ENCODE data around the gene GNG2.

GNG2 gene

DNA sequence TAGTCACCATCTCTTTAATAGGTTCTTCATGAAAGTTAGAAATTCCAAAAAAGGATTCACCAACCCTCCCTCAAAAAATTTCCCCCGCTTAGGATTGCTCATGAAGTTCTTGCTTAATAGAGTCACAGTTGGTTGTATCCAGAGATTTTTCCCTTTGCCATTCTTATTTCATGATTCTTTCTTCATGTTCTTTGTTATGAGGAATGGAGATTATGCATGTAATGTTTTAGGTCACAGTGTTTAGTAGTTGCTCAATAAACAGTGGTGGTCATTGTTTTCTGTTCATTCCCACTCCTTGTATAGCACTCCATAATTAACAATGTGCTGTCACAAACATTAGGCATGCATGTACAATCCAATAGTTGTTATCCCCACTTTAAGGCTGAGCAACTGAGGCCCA is 77.7 kb downstream of the GNG2 start:
- Histone ChIP-seq H3K4me3 (ENCODE audit: low read depth, low read length) (no peak overlapping the region), H3K27ac (ENCODE audit: low read depth, low read length) (no peak overlapping the region), H2AFZ (ENCODE audit: low read length, unreplicated experiment) (no peak overlapping the region), H3K79me2 (ENCODE audit: control insufficient read depth, insufficient read depth, low read length, unreplicated experiment) (no peaks in the 10 kb centered on the region), H3K36me3 (ENCODE audit: insufficient read depth, low read length) (no peaks in the 10 kb centered on the region), H3K27me3 (ENCODE audit: insufficient read depth, low read length) (no peaks in the 10 kb centered on the region), H3K4me1 (ENCODE audit: control insufficient read depth, insufficient read depth, low read length, unreplicated experiment) (no peaks in the 10 kb centered on the region)

GRCh38 chr14:51938821-51939220 is 78.4 kb downstream of the GNG2 start:
- Histone ChIP-seq H3K36me3 (ENCODE audit: insufficient read depth, low read length) (no peaks in the 10 kb centered on the region), H3K4me1 (ENCODE audit: control insufficient read depth, insufficient read depth, low read length, unreplicated experiment) (no peaks in the 10 kb centered on the region), H3K79me2 (ENCODE audit: control insufficient read depth, insufficient read depth, low read length, unreplicated experiment) (no peaks in the 10 kb centered on the region), H3K4me3 (ENCODE audit: low read depth, low read length) (no peak overlapping the region), H3K27ac (ENCODE audit: low read depth, low read length) (no peak overlapping the region), H2AFZ (ENCODE audit: low read length, unreplicated experiment) (no peak overlapping the region), H3K27me3 (ENCODE audit: insufficient read depth, low read length) (no peaks in the 10 kb centered on the region)

DNA sequence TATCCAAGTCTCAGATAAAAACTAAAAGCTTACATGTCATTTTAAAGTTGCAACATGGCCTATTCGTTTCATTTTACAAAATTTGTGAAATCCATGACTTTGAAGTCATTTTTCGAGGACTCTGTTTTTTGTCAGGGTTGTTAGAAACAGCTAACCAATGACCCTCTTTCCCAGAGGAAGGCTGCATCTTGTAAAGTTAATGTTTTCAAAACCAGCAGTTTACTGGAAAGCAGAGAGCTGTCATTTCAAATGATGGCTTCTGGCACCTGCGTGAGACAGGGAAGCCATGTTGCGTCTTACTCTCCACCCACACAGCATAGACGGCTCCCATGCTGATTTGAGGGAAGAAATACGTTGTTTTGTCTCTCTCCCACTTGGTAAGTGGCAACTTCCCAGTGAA is 78.8 kb downstream of the GNG2 start:
- no peaks in the 10 kb centered on the region for H3K79me2 ChIP-seq (ENCODE audit: control insufficient read depth, insufficient read depth, low read length, unreplicated experiment)
- no peaks in the 10 kb centered on the region for H3K36me3 ChIP-seq (ENCODE audit: insufficient read depth, low read length)
- no peak overlapping the region for H3K27ac ChIP-seq (ENCODE audit: low read depth, low read length)
- H3K27me3 ChIP-seq (ENCODE audit: insufficient read depth, low read length), result no peaks in the 10 kb centered on the region
- H2AFZ ChIP-seq (ENCODE audit: low read length, unreplicated experiment), result no peak overlapping the region
- H3K4me1 ChIP-seq (ENCODE audit: control insufficient read depth, insufficient read depth, low read length, unreplicated experiment), result no peaks in the 10 kb centered on the region
- H3K4me3 ChIP-seq (ENCODE audit: low read depth, low read length), result no peak overlapping the region

GRCh38 chr14:51939755-51940301 is 79.4 kb downstream of the GNG2 start:
- Histone ChIP-seq H3K27me3 (ENCODE audit: insufficient read depth, low read length) (no peaks in the 10 kb centered on the region), H3K4me3 (ENCODE audit: low read depth, low read length) (no peak overlapping the region), H3K27ac (ENCODE audit: low read depth, low read length) (no peak overlapping the region)

DNA sequence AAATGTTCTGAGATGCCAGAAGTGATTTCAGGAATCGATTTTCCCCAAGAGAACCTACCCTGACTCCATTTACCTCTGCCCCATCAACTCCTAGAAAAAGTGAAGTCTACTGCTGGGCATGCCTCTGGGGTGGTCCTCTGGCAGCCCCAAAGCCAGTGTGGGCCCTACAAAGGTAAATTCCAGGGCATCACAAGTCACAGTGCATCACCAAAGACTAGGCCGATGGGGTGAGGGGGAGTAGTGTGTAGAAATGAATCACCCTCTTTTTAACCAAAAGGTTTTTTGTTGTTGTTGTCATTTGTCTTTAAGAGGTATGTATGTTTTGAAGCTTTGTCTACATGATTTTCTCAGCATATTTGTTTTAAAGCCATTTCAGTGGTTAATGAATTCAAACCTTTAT is 82.6 kb downstream of the GNG2 start:
- Histone ChIP-seq H3K4me3 (ENCODE audit: low read depth, low read length) (no peak overlapping the region), H3K79me2 (ENCODE audit: control insufficient read depth, insufficient read depth, low read length, unreplicated experiment) (no peaks in the 10 kb centered on the region), H3K4me1 (ENCODE audit: control insufficient read depth, insufficient read depth, low read length, unreplicated experiment) (no peaks in the 10 kb centered on the region), H3K27ac (ENCODE audit: low read depth, low read length) (no peak overlapping the region), H2AFZ (ENCODE audit: low read length, unreplicated experiment) (no peak overlapping the region), H3K27me3 (ENCODE audit: insufficient read depth, low read length) (no peaks in the 10 kb centered on the region), H3K36me3 (ENCODE audit: insufficient read depth, low read length) (no peaks in the 10 kb centered on the region)

More at GRCh38 chr14:51939755-51940301, 79.4 kb downstream of the GNG2 start:
- Histone ChIP-seq H3K4me1 (ENCODE audit: control insufficient read depth, insufficient read depth, low read length, unreplicated experiment) (no peaks in the 10 kb centered on the region), H3K36me3 (ENCODE audit: insufficient read depth, low read length) (no peaks in the 10 kb centered on the region), H3K79me2 (ENCODE audit: control insufficient read depth, insufficient read depth, low read length, unreplicated experiment) (no peaks in the 10 kb centered on the region), H2AFZ (ENCODE audit: low read length, unreplicated experiment) (no peak overlapping the region)

DNA sequence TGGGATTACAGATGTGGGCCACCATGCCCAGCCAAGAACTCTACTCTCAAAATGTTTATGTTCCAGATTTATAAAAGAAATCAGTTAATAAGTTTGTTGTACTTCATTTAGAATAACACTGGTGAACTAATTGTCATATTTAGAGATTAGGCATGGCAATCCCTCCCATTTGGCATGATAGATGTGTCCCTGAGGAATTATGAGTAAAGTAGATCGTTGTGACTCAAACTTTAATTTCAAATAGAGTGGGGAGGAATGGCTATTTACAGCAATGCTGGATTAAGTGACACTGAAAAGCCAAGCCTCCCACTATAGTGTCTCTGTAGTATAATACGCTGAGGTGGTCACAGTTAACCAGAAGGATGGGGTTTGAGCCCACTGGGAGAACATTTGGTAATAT is 89.6 kb downstream of the GNG2 start:
- no peak overlapping the region for H3K4me3 ChIP-seq (ENCODE audit: low read depth, low read length)
- peaks cover 10% of the 10 kb centered on the region for H3K4me1 ChIP-seq (ENCODE audit: control insufficient read depth, insufficient read depth, low read length, unreplicated experiment)
- no peak overlapping the region for H2AFZ ChIP-seq (ENCODE audit: low read length, unreplicated experiment)
- H3K27ac ChIP-seq (ENCODE audit: low read depth, low read length), result no peak overlapping the region
- no peaks in the 10 kb centered on the region for H3K79me2 ChIP-seq (ENCODE audit: control insufficient read depth, insufficient read depth, low read length, unreplicated experiment)
- H3K27me3 ChIP-seq (ENCODE audit: insufficient read depth, low read length), result no peaks in the 10 kb centered on the region
- no peaks in the 10 kb centered on the region for H3K36me3 ChIP-seq (ENCODE audit: insufficient read depth, low read length)

DNA sequence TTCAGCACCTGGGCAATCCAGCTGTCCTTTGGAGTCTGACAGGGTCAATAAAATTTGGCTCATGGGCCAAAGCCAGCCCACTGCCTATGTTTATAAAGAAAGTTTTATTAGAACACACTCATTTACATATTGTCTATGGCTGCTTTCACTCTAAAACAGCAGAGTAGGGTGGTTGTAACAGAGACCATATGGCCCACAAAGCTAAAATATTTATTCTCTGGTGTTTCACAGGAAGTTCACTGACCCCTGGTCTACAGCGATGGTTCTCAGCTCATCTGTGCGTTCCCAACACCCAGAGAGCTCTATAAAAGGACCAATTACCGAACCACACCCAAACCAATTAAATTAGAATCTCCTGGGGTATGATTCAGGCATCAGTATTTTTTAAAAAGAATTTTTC is 91.2 kb downstream of the GNG2 start:
- peaks cover 10% of the 10 kb centered on the region for H3K4me1 ChIP-seq (ENCODE audit: control insufficient read depth, insufficient read depth, low read length, unreplicated experiment)
- no peak overlapping the region for H2AFZ ChIP-seq (ENCODE audit: low read length, unreplicated experiment)
- no peaks in the 10 kb centered on the region for H3K79me2 ChIP-seq (ENCODE audit: control insufficient read depth, insufficient read depth, low read length, unreplicated experiment)
- H3K4me3 ChIP-seq (ENCODE audit: low read depth, low read length), result no peak overlapping the region
- no peaks in the 10 kb centered on the region for H3K27me3 ChIP-seq (ENCODE audit: insufficient read depth, low read length)
- no peak overlapping the region for H3K27ac ChIP-seq (ENCODE audit: low read depth, low read length)
- 0 out of 2 replicates have a peak, but pooled peaks cover 3% of the 10 kb centered on the region for H3K36me3 ChIP-seq (ENCODE audit: insufficient read depth, low read length)

DNA sequence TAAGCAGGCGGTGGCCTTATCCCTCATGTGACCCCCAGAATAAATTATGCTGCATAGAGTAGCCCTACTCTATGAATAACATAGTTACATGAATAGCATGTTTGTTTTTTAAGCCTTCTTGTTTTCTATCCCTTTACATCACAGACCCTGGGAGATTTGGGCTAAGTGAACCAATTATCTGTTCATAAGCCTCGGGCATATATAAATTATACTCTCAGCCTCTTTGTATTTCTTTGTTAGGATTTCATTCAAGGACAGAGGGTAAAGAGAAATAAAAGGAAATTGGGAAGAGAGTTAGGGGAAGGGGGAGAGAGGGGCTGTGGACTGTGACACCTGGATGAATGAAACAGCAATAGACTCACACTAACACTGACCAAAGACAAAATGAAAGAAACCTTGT is 93.6 kb downstream of the GNG2 start:
- Histone ChIP-seq H2AFZ (ENCODE audit: low read length, unreplicated experiment) (no peak overlapping the region), H3K27ac (ENCODE audit: low read depth, low read length) (no peak overlapping the region), H3K4me1 (ENCODE audit: control insufficient read depth, insufficient read depth, low read length, unreplicated experiment) (peaks cover 10% of the 10 kb centered on the region), H3K27me3 (ENCODE audit: insufficient read depth, low read length) (no peaks in the 10 kb centered on the region), H3K4me3 (ENCODE audit: low read depth, low read length) (no peak overlapping the region), H3K36me3 (ENCODE audit: insufficient read depth, low read length) (peaks cover 13% of the 10 kb centered on the region; the same call in 1 of the 2 replicates), H3K79me2 (ENCODE audit: control insufficient read depth, insufficient read depth, low read length, unreplicated experiment) (no peaks in the 10 kb centered on the region)

GRCh38 chr14:51954657-51955056 is 94.2 kb downstream of the GNG2 start:
- H3K27me3 ChIP-seq (ENCODE audit: insufficient read depth, low read length), result no peaks in the 10 kb centered on the region
- no peaks in the 10 kb centered on the region for H3K79me2 ChIP-seq (ENCODE audit: control insufficient read depth, insufficient read depth, low read length, unreplicated experiment)
- no peak overlapping the region for H3K27ac ChIP-seq (ENCODE audit: low read depth, low read length)
- H3K4me3 ChIP-seq (ENCODE audit: low read depth, low read length), result no peak overlapping the region
- no peak overlapping the region for H2AFZ ChIP-seq (ENCODE audit: low read length, unreplicated experiment)
- H3K36me3 ChIP-seq (ENCODE audit: insufficient read depth, low read length), result peaks cover 13% of the 10 kb centered on the region
- H3K4me1 ChIP-seq (ENCODE audit: control insufficient read depth, insufficient read depth, low read length, unreplicated experiment), result peaks cover 8% of the 10 kb centered on the region

GRCh38 chr14:51957950-51958349 is 97.5 kb downstream of the GNG2 start:
- Histone ChIP-seq H3K27ac (ENCODE audit: low read depth, low read length) (no peak overlapping the region), H3K27me3 (ENCODE audit: insufficient read depth, low read length) (no peaks in the 10 kb centered on the region), H3K4me3 (ENCODE audit: low read depth, low read length) (no peak overlapping the region), H2AFZ (ENCODE audit: low read length, unreplicated experiment) (no peak overlapping the region), H3K4me1 (ENCODE audit: control insufficient read depth, insufficient read depth, low read length, unreplicated experiment) (peaks cover 9% of the 10 kb centered on the region), H3K79me2 (ENCODE audit: control insufficient read depth, insufficient read depth, low read length, unreplicated experiment) (no peaks in the 10 kb centered on the region), H3K36me3 (ENCODE audit: insufficient read depth, low read length) (peaks cover 19% of the 10 kb centered on the region)

GRCh38 chr14:51959928-51960327 is 99.5 kb downstream of the GNG2 start:
- H2AFZ ChIP-seq (ENCODE audit: low read length, unreplicated experiment), result no peak overlapping the region
- no peaks in the 10 kb centered on the region for H3K27me3 ChIP-seq (ENCODE audit: insufficient read depth, low read length)
- H3K36me3 ChIP-seq (ENCODE audit: insufficient read depth, low read length), result peaks cover 19% of the 10 kb centered on the region
- no peak overlapping the region for H3K4me3 ChIP-seq (ENCODE audit: low read depth, low read length)
- H3K27ac ChIP-seq (ENCODE audit: low read depth, low read length), result no peak overlapping the region
- peaks cover 10% of the 10 kb centered on the region for H3K4me1 ChIP-seq (ENCODE audit: control insufficient read depth, insufficient read depth, low read length, unreplicated experiment)
- no peaks in the 10 kb centered on the region for H3K79me2 ChIP-seq (ENCODE audit: control insufficient read depth, insufficient read depth, low read length, unreplicated experiment)

Measured in ACC112 (cell line).